ENCODE data around the gene KRT33B. TPM values are rescaled to one million over a fixed set of nuclear protein-coding genes. Genes with fewer than 3 reads are reported as not detected.

The KRT33B gene
- total and polyA plus RNA-seq, 10 of the 15 experiments (the other 5 are each of a cell fraction or from before 2014, with no cell fraction given): not detected

DNA sequence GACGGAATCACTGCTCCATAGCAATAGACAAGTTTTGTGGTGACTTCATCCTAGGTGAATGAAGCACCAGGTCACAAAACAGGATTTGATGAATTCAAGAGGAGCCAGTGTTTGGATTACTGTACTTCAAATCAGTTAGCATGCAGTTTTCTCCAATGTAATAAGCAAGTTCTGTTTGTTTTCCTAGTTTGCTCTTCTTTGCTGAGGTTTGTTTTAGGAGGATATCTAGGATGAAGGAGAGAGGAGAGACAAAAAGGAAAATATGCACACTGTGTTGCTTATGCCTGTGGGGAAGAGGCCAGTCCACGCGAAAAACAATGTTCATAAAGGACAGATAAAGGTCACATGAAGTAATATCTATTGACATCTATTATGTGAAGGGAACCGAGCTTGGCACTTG lies 45.8 kb upstream of the KRT33B start:
- Histone ChIP-seq H3K9ac (ENCODE audit: control insufficient read depth, insufficient read depth, low read length) (no peak overlapping the region), H2AFZ (ENCODE audit: control insufficient read depth, low read depth, low read length) (no peak overlapping the region), H3K4me3 (no peak overlapping the region), H3K9me3 (replicated peaks; ENCODE audit: control insufficient read depth, insufficient read depth, low read length) (no peaks in the 10 kb centered on the region), H3K79me2 (ENCODE audit: control insufficient read depth, insufficient read depth, low read length) (no peaks in the 10 kb centered on the region), H4K20me1 (ENCODE audit: control insufficient read depth, insufficient read depth) (no peaks in the 10 kb centered on the region), H3K4me1 (ENCODE audit: control insufficient read depth, insufficient read depth, low read length) (no peaks in the 10 kb centered on the region), H3K4me2 (ENCODE audit: control insufficient read depth, insufficient read depth) (no peak overlapping the region), H3K27me3 (replicated peaks in 1 of 2; ENCODE audit: control insufficient read depth in 2 of 2, insufficient read depth in 2 of 2, low read length in 1 of 2) (peaks cover 0 to 2% of the 10 kb centered on the region in 2 experiments; a peak in 2 of 4 replicates), H3K36me3 (ENCODE audit: control insufficient read depth in 2 of 2, insufficient read depth in 2 of 2, low read length in 1 of 2) (no peaks in the 10 kb centered on the region), H3K27ac (ENCODE audit: control insufficient read depth, insufficient read depth) (no peak overlapping the region)
- TF ChIP-seq, protein P1, sequence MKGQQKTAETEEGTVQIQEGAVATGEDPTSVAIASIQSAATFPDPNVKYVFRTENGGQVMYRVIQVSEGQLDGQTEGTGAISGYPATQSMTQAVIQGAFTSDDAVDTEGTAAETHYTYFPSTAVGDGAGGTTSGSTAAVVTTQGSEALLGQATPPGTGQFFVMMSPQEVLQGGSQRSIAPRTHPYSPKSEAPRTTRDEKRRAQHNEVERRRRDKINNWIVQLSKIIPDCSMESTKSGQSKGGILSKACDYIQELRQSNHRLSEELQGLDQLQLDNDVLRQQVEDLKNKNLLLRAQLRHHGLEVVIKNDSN (IDR thresholded peaks at IDR 0.05; ENCODE audit: borderline replicate concordance, extremely low read length, insufficient read depth, low read depth, low read length): no peak
- TF ChIP-seq, protein P2, sequence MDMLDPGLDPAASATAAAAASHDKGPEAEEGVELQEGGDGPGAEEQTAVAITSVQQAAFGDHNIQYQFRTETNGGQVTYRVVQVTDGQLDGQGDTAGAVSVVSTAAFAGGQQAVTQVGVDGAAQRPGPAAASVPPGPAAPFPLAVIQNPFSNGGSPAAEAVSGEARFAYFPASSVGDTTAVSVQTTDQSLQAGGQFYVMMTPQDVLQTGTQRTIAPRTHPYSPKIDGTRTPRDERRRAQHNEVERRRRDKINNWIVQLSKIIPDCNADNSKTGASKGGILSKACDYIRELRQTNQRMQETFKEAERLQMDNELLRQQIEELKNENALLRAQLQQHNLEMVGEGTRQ (IDR thresholded peaks at IDR 0.05; ENCODE audit: borderline replicate concordance, low read depth, low read length): no peak
- no peak for TF ChIP-seq SMARCA5 (IDR thresholded peaks at IDR 0.05)
- no peak for TF ChIP-seq MYB (IDR thresholded peaks at IDR 0.05; ENCODE audit: borderline replicate concordance, low read depth, low read length)
- no peak for TF ChIP-seq CHD1 (IDR thresholded peaks at IDR 0.05; ENCODE audit: low read depth, low read length)
- TF ChIP-seq ATF7 (IDR thresholded peaks at IDR 0.05; ENCODE audit: low read depth): no peak
- TF ChIP-seq ZSCAN29 (IDR thresholded peaks at IDR 0.05): no peak
- no peak for TF ChIP-seq PAX5 (IDR thresholded peaks at IDR 0.05; ENCODE audit: borderline replicate concordance, low read depth, low read length)
- TF ChIP-seq, protein P3, sequence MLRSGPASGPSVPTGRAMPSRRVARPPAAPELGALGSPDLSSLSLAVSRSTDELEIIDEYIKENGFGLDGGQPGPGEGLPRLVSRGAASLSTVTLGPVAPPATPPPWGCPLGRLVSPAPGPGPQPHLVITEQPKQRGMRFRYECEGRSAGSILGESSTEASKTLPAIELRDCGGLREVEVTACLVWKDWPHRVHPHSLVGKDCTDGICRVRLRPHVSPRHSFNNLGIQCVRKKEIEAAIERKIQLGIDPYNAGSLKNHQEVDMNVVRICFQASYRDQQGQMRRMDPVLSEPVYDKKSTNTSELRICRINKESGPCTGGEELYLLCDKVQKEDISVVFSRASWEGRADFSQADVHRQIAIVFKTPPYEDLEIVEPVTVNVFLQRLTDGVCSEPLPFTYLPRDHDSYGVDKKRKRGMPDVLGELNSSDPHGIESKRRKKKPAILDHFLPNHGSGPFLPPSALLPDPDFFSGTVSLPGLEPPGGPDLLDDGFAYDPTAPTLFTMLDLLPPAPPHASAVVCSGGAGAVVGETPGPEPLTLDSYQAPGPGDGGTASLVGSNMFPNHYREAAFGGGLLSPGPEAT (IDR thresholded peaks at IDR 0.05; ENCODE audit: low read depth): no peak
- TF ChIP-seq, protein P4, sequence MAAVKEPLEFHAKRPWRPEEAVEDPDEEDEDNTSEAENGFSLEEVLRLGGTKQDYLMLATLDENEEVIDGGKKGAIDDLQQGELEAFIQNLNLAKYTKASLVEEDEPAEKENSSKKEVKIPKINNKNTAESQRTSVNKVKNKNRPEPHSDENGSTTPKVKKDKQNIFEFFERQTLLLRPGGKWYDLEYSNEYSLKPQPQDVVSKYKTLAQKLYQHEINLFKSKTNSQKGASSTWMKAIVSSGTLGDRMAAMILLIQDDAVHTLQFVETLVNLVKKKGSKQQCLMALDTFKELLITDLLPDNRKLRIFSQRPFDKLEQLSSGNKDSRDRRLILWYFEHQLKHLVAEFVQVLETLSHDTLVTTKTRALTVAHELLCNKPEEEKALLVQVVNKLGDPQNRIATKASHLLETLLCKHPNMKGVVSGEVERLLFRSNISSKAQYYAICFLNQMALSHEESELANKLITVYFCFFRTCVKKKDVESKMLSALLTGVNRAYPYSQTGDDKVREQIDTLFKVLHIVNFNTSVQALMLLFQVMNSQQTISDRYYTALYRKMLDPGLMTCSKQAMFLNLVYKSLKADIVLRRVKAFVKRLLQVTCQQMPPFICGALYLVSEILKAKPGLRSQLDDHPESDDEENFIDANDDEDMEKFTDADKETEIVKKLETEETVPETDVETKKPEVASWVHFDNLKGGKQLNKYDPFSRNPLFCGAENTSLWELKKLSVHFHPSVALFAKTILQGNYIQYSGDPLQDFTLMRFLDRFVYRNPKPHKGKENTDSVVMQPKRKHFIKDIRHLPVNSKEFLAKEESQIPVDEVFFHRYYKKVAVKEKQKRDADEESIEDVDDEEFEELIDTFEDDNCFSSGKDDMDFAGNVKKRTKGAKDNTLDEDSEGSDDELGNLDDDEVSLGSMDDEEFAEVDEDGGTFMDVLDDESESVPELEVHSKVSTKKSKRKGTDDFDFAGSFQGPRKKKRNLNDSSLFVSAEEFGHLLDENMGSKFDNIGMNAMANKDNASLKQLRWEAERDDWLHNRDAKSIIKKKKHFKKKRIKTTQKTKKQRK (IDR thresholded peaks at IDR 0.05; ENCODE audit: low read depth, low read length): no peak
- TF ChIP-seq CREM (IDR thresholded peaks at IDR 0.05; ENCODE audit: low read depth): no peak
- TF ChIP-seq TCF7 (IDR thresholded peaks at IDR 0.05; ENCODE audit: borderline replicate concordance): no peak
- no peak for TF ChIP-seq POLR2A (IDR thresholded peaks at IDR 0.05; ENCODE audit: low read depth, low read length)
- no peak for TF ChIP-seq STAT1 (conservative IDR thresholded peaks at IDR 0.05)
- no peak for TF ChIP-seq NFYA (IDR thresholded peaks at IDR 0.05; ENCODE audit: borderline replicate concordance, low read depth, low read length)
- TF ChIP-seq CEBPB (IDR thresholded peaks at IDR 0.05; ENCODE audit: borderline replicate concordance in 1 of 2, low read depth in 2 of 2, low read length in 2 of 2): no peak
- no peak for TF ChIP-seq POU2F2 (IDR thresholded peaks at IDR 0.05; ENCODE audit: borderline replicate concordance, low read depth, low read length)
- TF ChIP-seq, protein P5, sequence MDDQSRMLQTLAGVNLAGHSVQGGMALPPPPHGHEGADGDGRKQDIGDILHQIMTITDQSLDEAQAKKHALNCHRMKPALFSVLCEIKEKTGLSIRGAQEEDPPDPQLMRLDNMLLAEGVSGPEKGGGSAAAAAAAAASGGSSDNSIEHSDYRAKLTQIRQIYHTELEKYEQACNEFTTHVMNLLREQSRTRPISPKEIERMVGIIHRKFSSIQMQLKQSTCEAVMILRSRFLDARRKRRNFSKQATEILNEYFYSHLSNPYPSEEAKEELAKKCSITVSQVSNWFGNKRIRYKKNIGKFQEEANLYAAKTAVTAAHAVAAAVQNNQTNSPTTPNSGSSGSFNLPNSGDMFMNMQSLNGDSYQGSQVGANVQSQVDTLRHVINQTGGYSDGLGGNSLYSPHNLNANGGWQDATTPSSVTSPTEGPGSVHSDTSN (IDR thresholded peaks at IDR 0.05; ENCODE audit: insufficient replicate concordance, low read depth, low read length): no peak
- 17% methylated on average over 4 of the region's 4 CpGs for WGBS (ENCODE audit: insufficient coverage, insufficient replicate concordance, low lambda C conversion rate, missing lambda C conversion rate)
- FAIRE-seq (no peak), DNase-seq (ENCODE audit: low read depth, low spot score) (no peak), ATAC-seq (no peak)
- ChIA-PET RAD21 (ENCODE audit: unreplicated experiment) (no interaction called here), SMC1A (ENCODE audit: uncharacterized antibody, unreplicated experiment) (no interaction called here), CTCF (no interaction called here), POLR2A (no interaction called here)
- in situ Hi-C loops (cut with MboI): no loop called here
- no TSS peak for BruUV-seq (replicated peaks)
- intact Hi-C loops (cut with micrococcal nuclease; ENCODE audit: unreplicated experiment): no loop called here

Measured in GM12878 (cell line).